Stimulated activated CD8-positive, alpha-beta memory T cell treated with anti-CD3 and anti-CD28 coated beads, Interleukin-2, amount 100 ng/mL, for 48 hours (primary cell): ENCODE results near the gene TRPV2.

ENCODE experiments used
- DNase-seq, 2 donors: peaks; one replicate each; pipeline ENCODE4 v3.0.0-alpha.2; 2020; ENCODE audit warnings: low read depth in 2 of 2

TRPV2 gene

GRCh38 chr17:16473044-16474011 is 58.0 kb downstream of the TRPV2 start:
- no peak for DNase-seq

- DNase-seq: no peak
These were observed 58.8 kb downstream of the TRPV2 start for GRCh38 chr17:16474012-16474725.

GRCh38 chr17:16475179-16475704 is 59.9 kb downstream of the TRPV2 start:
- no peak for DNase-seq

GRCh38 chr17:16477255-16477654 is 61.9 kb downstream of the TRPV2 start:
- DNase-seq: no peak

- no peak for DNase-seq
These were observed 62.3 kb downstream of the TRPV2 start for GRCh38 chr17:16477666-16478065.

GRCh38 chr17:16478649-16479048 is 63.3 kb downstream of the TRPV2 start:
- no peak for DNase-seq

- DNase-seq: no peak
These were observed 63.9 kb downstream of the TRPV2 start for GRCh38 chr17:16479264-16479663.

- DNase-seq: no peak
These were observed 65.6 kb downstream of the TRPV2 start for GRCh38 chr17:16480995-16481394.

GRCh38 chr17:16482253-16482652 is 66.9 kb downstream of the TRPV2 start:
- DNase-seq: no peak

- no peak for DNase-seq
These were observed 67.8 kb downstream of the TRPV2 start for GRCh38 chr17:16483021-16483645.

GRCh38 chr17:16484445-16485175 is 69.2 kb downstream of the TRPV2 start:
- no peak for DNase-seq
